Psoas muscle (tissue), 8 donors: ENCODE results near the gene GAL3ST1. TPM values are rescaled to one million over a fixed set of nuclear protein-coding genes. Genes with fewer than 3 reads are reported as not detected.

Experiments
- ATAC-seq, 4 donors: fragments of 200-7000 bp; cut with Tn5 transposase; one replicate each; pipeline ENCODE4 v1.9.1; 2020; ENCODE audit warnings: moderate library complexity in 3 of 4, mild to moderate bottlenecking in 2 of 4
- DNase-seq, 2 donors: peaks; one replicate each; pipeline ENCODE4 v3.0.0-alpha.2; 2020
- H3K27ac ChIP-seq: fragments of 200-600 bp; one replicate; pipeline ENCODE4 v1.8.0; 2022
- H3K27me3 ChIP-seq, 3 donors: fragments of 200-600 bp in 1 of 3; one replicate each; pipeline versions ENCODE4 v1.6.1 to v1.8.0; 2013 to 2022; ENCODE audit warnings: low read length in 2 of 3, mild to moderate bottlenecking in 2 of 3, moderate library complexity in 1 of 3; ENCODE audit not compliant: insufficient read depth in 3 of 3
- H3K36me3 ChIP-seq, 2 donors: fragments of 200-600 bp in 1 of 2; one replicate each; pipeline versions ENCODE4 v1.6.1 to v1.8.0; 2013 to 2022; ENCODE audit warnings: low read depth in 1 of 2, mild to moderate bottlenecking in 1 of 2, moderate library complexity in 1 of 2; ENCODE audit not compliant: insufficient read depth in 1 of 2
- H3K4me1 ChIP-seq: fragments of 200-600 bp; one replicate; pipeline ENCODE4 v1.8.0; 2022
- H3K4me3 ChIP-seq: fragments of 200-600 bp; one replicate; pipeline ENCODE4 v1.8.0; 2022; ENCODE audit warnings: mild to moderate bottlenecking
- H3K9me3 ChIP-seq: fragments of 200-600 bp; one replicate; pipeline ENCODE4 v1.8.0; 2022
- CTCF ChIP-seq: fragments of 200-600 bp; IDR thresholded peaks from one replicate; pipeline ENCODE4 v1.8.0; 2022; ENCODE audit warnings: antibody characterized with exemption
- WGBS, 3 donors: extraction: QIAGEN DNeasy Blood & Tissue Kit; methylation state at CpG; one replicate each; pipeline versions ENCODE4 v1.1.6 to v1.1.7; 2013; 5-methylcytosine and 5-hydroxymethylcytosine counted together
- intact Hi-C, 2 donors: fragments of 100-400 bp; cut with DNase I; formaldehyde crosslinking; loops; one replicate each; pipeline versions ENCODE4 v1.11.0 to v1.14.2; 2022
- polyA plus RNA-seq, 3 donors: library from polyadenylated mRNA; stranded (reverse); fragments of 200-250 nt; gene quantifications; one replicate each; pipeline ENCODE4 v1.2.3, GENCODE V29; 2013
- total RNA-seq, 4 donors: library from RNA; stranded (reverse); fragmentation: NEBNext Ultra II Directional in 2 of 4; extraction: Animal tissue kit (Norgen Biotek cat#: 25700) in 2 of 4; gene quantifications; one replicate each; pipeline versions ENCODE4 v1.2.1 to v1.2.4, GENCODE V29; 2021 to 2023
- donor health status: healthy with polysubstance abuse.
- donor health status: DM: no; HTN: no; CAD: no; lungs with moderate emphysema.
- donor health status: Bipolar disorder and iron deficiency.
- donor health status: healthy.
- donor health status: DM: yes; HTN: yes; CAD: no.
- donor health status: DM: no; HTN: no; CAD: no.
- donor health status: DM: no; HTN: no; CAD: no.
- donor health status: DM: yes; HTN: yes; CAD: no.

GAL3ST1 gene
- total and polyA plus RNA-seq, 7 donors: 0.21 to 2.7 (median 0.80) TPM

GRCh38 chr22:30591588-30592359 is 17.3 kb upstream of the GAL3ST1 start, which contains the start of gene PES1:
Gene PES1, minus strand, starts transcription at chr22:30591910. Its CDS starts 77 bp downstream, at chr22:30591833.
- intact Hi-C loops: no loop called here
- Histone ChIP-seq H3K27me3 (no peaks in the 10 kb centered on the region), H3K4me3 (peak within 1 kb of the TSS; percentile 88), H3K4me1 (peaks cover 14% of the 10 kb centered on the region), H3K36me3 (peaks cover 3 to 27% of the 10 kb centered on the region in 2 donors), H3K9me3 (no peaks in the 10 kb centered on the region), H3K27ac (peak within 1 kb of the TSS; percentile 87)
- ATAC-seq (peak; percentile 99 to 100 (median 99)), DNase-seq (peak; percentile 93 to 97)
- TF ChIP-seq CTCF: no peak
- WGBS, 3 donors: 0% methylated on average over 49 of the region's 49 CpGs

- H3K4me1 ChIP-seq: peaks cover 14% of the 10 kb centered on the region
- H3K9me3 ChIP-seq: no peaks in the 10 kb centered on the region
- no peak for TF ChIP-seq CTCF
- peaks cover 3 to 33% of the 10 kb centered on the region in 2 donors for H3K36me3 ChIP-seq
- H3K27me3 ChIP-seq: no peaks in the 10 kb centered on the region
- H3K27ac ChIP-seq: peak overlapping the region; percentile 87
- intact Hi-C loops: no loop called here
- H3K4me3 ChIP-seq: peak overlapping the region; percentile 88
- 2 to 3% (median 2%) methylated on average over 14 of the region's 14 CpGs for WGBS, 3 donors
- ATAC-seq (peak in 1 of 4 donors; percentile 20), DNase-seq (no peak)
These were observed 16.7 kb upstream of the GAL3ST1 start for GRCh38 chr22:30591191-30591587.

GRCh38 chr22:30586414-30586813 is 11.9 kb upstream of the GAL3ST1 start:
- Histone ChIP-seq H3K27ac (no peak overlapping the region), H3K36me3 (peaks cover 12 to 80% of the 10 kb centered on the region in 2 donors), H3K4me3 (no peak overlapping the region), H3K27me3 (no peaks in the 10 kb centered on the region), H3K9me3 (no peaks in the 10 kb centered on the region), H3K4me1 (peaks cover 14% of the 10 kb centered on the region)
- intact Hi-C loops: no loop called here
- TF ChIP-seq CTCF: no peak
- DNase-seq (no peak), ATAC-seq (no peak)
- WGBS, 3 donors: 94 to 96% (median 95%) methylated on average over 8 of the region's 8 CpGs

GRCh38 chr22:30584441-30584840 is 10.0 kb upstream of the GAL3ST1 start:
- intact Hi-C loops: no loop called here
- no peak for DNase-seq
- Histone ChIP-seq H3K4me3 (no peak overlapping the region), H3K36me3 (peaks cover 12 to 100% of the 10 kb centered on the region in 2 donors), H3K27me3 (no peaks in the 10 kb centered on the region), H3K4me1 (no peaks in the 10 kb centered on the region), H3K27ac (no peak overlapping the region), H3K9me3 (no peaks in the 10 kb centered on the region)
- 88 to 92% (median 90%) methylated on average over 14 to 15 of the region's 15 CpGs for WGBS, 3 donors
- no peak for TF ChIP-seq CTCF
- no peak for ATAC-seq
